WTC11 (cell line): ENCODE results near the gene SELENON. TPM values are rescaled to one million over a fixed set of nuclear protein-coding genes. Genes with fewer than 3 reads are reported as not detected.

Source experiments
- ATAC-seq: fragments of 200-7000 bp; cut with Tn5 transposase; 2 replicates; pipeline ENCODE4 v1.10.0; 2021; ENCODE audit warnings: mild to moderate bottlenecking, moderate library complexity
- CTCF ChIA-PET: fragments of 300-600 bp; sonication (Branson Sonifier 250); formaldehyde crosslinking; loops from one replicate; lab custom pipeline; 2021; ENCODE audit warnings: antibody characterized with exemption; lab: Charles Lee
- POLR2A ChIA-PET: fragments of 350-600 bp; sonication (Branson Sonifier 250); formaldehyde crosslinking; loops from one replicate; lab custom pipeline; 2021; ENCODE audit warnings: antibody characterized with exemption; lab: Charles Lee
- DNase-seq: peaks from one replicate; pipeline ENCODE4 v3.0.0; 2021; ENCODE audit warnings: low spot score
- H3K27ac Mint-ChIP-seq: 2 replicates; pipeline ENCODE4 v1.8.0; 2021; ENCODE audit warnings: mixed read lengths
- H3K27me3 Mint-ChIP-seq: 2 replicates; pipeline ENCODE4 v1.8.0; 2021; ENCODE audit warnings: low read depth, mild to moderate bottlenecking, moderate library complexity, mixed read lengths
- H3K36me3 Mint-ChIP-seq: 2 replicates; pipeline ENCODE4 v1.8.0; 2021; ENCODE audit warnings: mixed read lengths
- H3K4me1 Mint-ChIP-seq: 2 replicates; pipeline ENCODE4 v1.8.0; 2022; ENCODE audit warnings: mixed read lengths
- H3K4me3 Mint-ChIP-seq: 2 replicates; pipeline ENCODE4 v1.8.0; 2021; ENCODE audit warnings: mild to moderate bottlenecking, moderate library complexity, mixed read lengths
- H3K9me3 Mint-ChIP-seq: 2 replicates; pipeline ENCODE4 v1.8.0; 2021; ENCODE audit warnings: mixed read lengths
- CDX4 ChIP-seq: fragments of 250-450 bp; sonication (Bioruptor Pico); IDR thresholded peaks from 2 replicates; pipeline ENCODE4 v1.9.0; 2021; ENCODE audit warnings: moderate library complexity, mild to moderate bottlenecking, inconsistent platforms, borderline replicate concordance
- FOXP1 ChIP-seq: sonication (generic); formaldehyde crosslinking; IDR thresholded peaks from 2 replicates; pipeline ENCODE4 v1.8.0; 2022; ENCODE audit warnings: missing genetic modification reagents, mild to moderate bottlenecking, moderate library complexity, borderline replicate concordance
- GABPB1 ChIP-seq: sonication (generic); formaldehyde crosslinking; IDR thresholded peaks from 2 replicates; pipeline ENCODE4 v1.8.1; 2023; ENCODE audit warnings: mild to moderate bottlenecking, missing genetic modification reagents
- GRHL2 ChIP-seq: fragments of 250-450 bp; sonication (Bioruptor Pico); IDR thresholded peaks from 2 replicates; pipeline ENCODE4 v1.8.0; 2022; ENCODE audit warnings: mild to moderate bottlenecking, moderate library complexity; ENCODE audit not compliant: insufficient replicate concordance, severe bottlenecking
- GTF2I ChIP-seq: fragments of 250-450 bp; sonication (Bioruptor Pico); conservative IDR thresholded peaks from 2 replicates; pipeline ENCODE4 v1.4.0; 2021; ENCODE audit warnings: mild to moderate bottlenecking
- HMGA2 ChIP-seq: fragments of 250-450 bp; sonication (Bioruptor Pico); IDR thresholded peaks from 2 replicates; pipeline ENCODE4 v1.4.0; 2021; ENCODE audit warnings: mild to moderate bottlenecking, moderate library complexity
- HMGXB4 ChIP-seq: sonication (generic); formaldehyde crosslinking; IDR thresholded peaks from 2 replicates; pipeline ENCODE4 v1.8.1; 2023; ENCODE audit warnings: mild to moderate bottlenecking, moderate library complexity, missing genetic modification reagents
- IRF2 ChIP-seq: sonication (generic); formaldehyde crosslinking; IDR thresholded peaks from 2 replicates; pipeline ENCODE4 v1.8.0; 2022; ENCODE audit warnings: low read depth, missing genetic modification reagents, borderline replicate concordance
- MAX ChIP-seq: sonication (generic); formaldehyde crosslinking; IDR thresholded peaks from 2 replicates; pipeline ENCODE4 v1.8.0; 2022; ENCODE audit warnings: mild to moderate bottlenecking, missing genetic modification reagents
- MLX ChIP-seq: sonication (generic); formaldehyde crosslinking; IDR thresholded peaks from 2 replicates; pipeline ENCODE4 v1.8.1; 2023; ENCODE audit warnings: mild to moderate bottlenecking, missing genetic modification reagents, moderate library complexity
- MYBL2 ChIP-seq: sonication (generic); formaldehyde crosslinking; IDR thresholded peaks from 2 replicates; pipeline ENCODE4 v1.8.1; 2023; ENCODE audit warnings: mild to moderate bottlenecking, moderate library complexity, missing genetic modification reagents
- NFYB ChIP-seq: sonication (generic); formaldehyde crosslinking; conservative IDR thresholded peaks from 2 replicates; pipeline ENCODE4 v1.8.0; 2022; ENCODE audit warnings: low read depth, missing genetic modification reagents
- SMAD4 ChIP-seq: sonication (generic); formaldehyde crosslinking; IDR thresholded peaks from 2 replicates; pipeline ENCODE4 v1.8.0; 2022; ENCODE audit warnings: mild to moderate bottlenecking, missing genetic modification reagents
- SP1 ChIP-seq: sonication (generic); formaldehyde crosslinking; conservative IDR thresholded peaks from 2 replicates; pipeline ENCODE4 v1.8.1; 2022; ENCODE audit warnings: missing genetic modification reagents
- TCF7 ChIP-seq: sonication (generic); formaldehyde crosslinking; IDR thresholded peaks from 2 replicates; pipeline ENCODE4 v1.8.0; 2022; ENCODE audit warnings: mild to moderate bottlenecking, low read depth, missing genetic modification reagents, moderate library complexity
- TEAD4 ChIP-seq: sonication (generic); formaldehyde crosslinking; IDR thresholded peaks from 2 replicates; pipeline ENCODE4 v1.8.0; 2022; ENCODE audit warnings: mild to moderate bottlenecking, missing genetic modification reagents
- ZBTB21 ChIP-seq: sonication (generic); formaldehyde crosslinking; IDR thresholded peaks from 2 replicates; pipeline ENCODE4 v1.8.1; 2023; ENCODE audit warnings: mild to moderate bottlenecking, missing genetic modification reagents, borderline replicate concordance
- ZMAT4 ChIP-seq: fragments of 250-450 bp; sonication (Bioruptor Pico); IDR thresholded peaks from 2 replicates; pipeline ENCODE4 v1.9.0; 2021; ENCODE audit warnings: mild to moderate bottlenecking
- ZNF138 ChIP-seq: sonication (generic); formaldehyde crosslinking; conservative IDR thresholded peaks from 2 replicates; pipeline ENCODE4 v1.8.1; 2022; ENCODE audit warnings: mild to moderate bottlenecking, moderate library complexity, missing genetic modification reagents
- ZNF219 ChIP-seq: sonication (generic); formaldehyde crosslinking; IDR thresholded peaks from 2 replicates; pipeline ENCODE4 v1.8.0; 2023; ENCODE audit warnings: missing genetic modification reagents, mild to moderate bottlenecking, borderline replicate concordance
- ZNF232 ChIP-seq: sonication (generic); formaldehyde crosslinking; IDR thresholded peaks from 2 replicates; pipeline ENCODE4 v1.8.0; 2022; ENCODE audit warnings: mild to moderate bottlenecking, missing genetic modification reagents
- ZNF416 ChIP-seq: fragments of 250-450 bp; sonication (Bioruptor Pico); IDR thresholded peaks from 2 replicates; pipeline ENCODE4 v1.9.0; 2021; ENCODE audit warnings: mild to moderate bottlenecking, inconsistent platforms
- ZNF671 ChIP-seq: fragments of 250-450 bp; sonication (Bioruptor Pico); IDR thresholded peaks from 2 replicates; pipeline ENCODE4 v1.8.0; 2021; ENCODE audit warnings: mild to moderate bottlenecking
- total RNA-seq: library from RNA; stranded (reverse); gene quantifications from 3 replicates; pipeline ENCODE4 v1.2.3, GENCODE V29; 2021
- TF ChIP-seq, protein P1 (sequence below): fragments of 250-450 bp; sonication (Bioruptor Pico); IDR thresholded peaks from 2 replicates; pipeline ENCODE4 v1.8.0; 2021; ENCODE audit warnings: mild to moderate bottlenecking
- TF ChIP-seq, protein P2 (sequence below): sonication (generic); formaldehyde crosslinking; IDR thresholded peaks from 2 replicates; pipeline ENCODE4 v1.8.0; 2022; ENCODE audit warnings: missing genetic modification reagents
- TF ChIP-seq, protein P3 (sequence below): sonication (generic); formaldehyde crosslinking; IDR thresholded peaks from 2 replicates; pipeline ENCODE4 v1.8.1; 2023; ENCODE audit warnings: mild to moderate bottlenecking, missing genetic modification reagents, moderate library complexity

The SELENON gene
- total RNA-seq, 1 experiment from 2014 or later: 80.2 TPM

GRCh38 chr1:25858906-25859789 lies 59.2 kb downstream of the SELENON start, which contains the start of gene AUNIP:
Gene AUNIP (minus strand): TSS chr1:25859457. CDS start chr1:25859357, 100 bp downstream.
- no peaks in the 10 kb centered on the region for H3K9me3 Mint-ChIP-seq
- H3K27me3 Mint-ChIP-seq: no peaks in the 10 kb centered on the region
- peaks cover 6% of the 10 kb centered on the region; the same call in 1 of the 2 replicates for H3K36me3 Mint-ChIP-seq
- POLR2A ChIA-PET: interaction anchor here (0.8 kb wide), 1 partner anchor 33 kb away, joined by 4 read pairs; no protein-coding TSS in a partner anchor
- H3K27ac Mint-ChIP-seq: peak within 1 kb of the TSS; percentile 95
- peaks cover 14% of the 10 kb centered on the region for H3K4me1 Mint-ChIP-seq
- H3K4me3 Mint-ChIP-seq: peak within 1 kb of the TSS; percentile 95
- DNase-seq (peak; percentile 76), ATAC-seq (peak; percentile 90)
- CTCF ChIA-PET: no interaction called here
- no peak for TF ChIP-seq ZNF219 (CRISPR knock-in tag)
- TF ChIP-seq, protein P1, sequence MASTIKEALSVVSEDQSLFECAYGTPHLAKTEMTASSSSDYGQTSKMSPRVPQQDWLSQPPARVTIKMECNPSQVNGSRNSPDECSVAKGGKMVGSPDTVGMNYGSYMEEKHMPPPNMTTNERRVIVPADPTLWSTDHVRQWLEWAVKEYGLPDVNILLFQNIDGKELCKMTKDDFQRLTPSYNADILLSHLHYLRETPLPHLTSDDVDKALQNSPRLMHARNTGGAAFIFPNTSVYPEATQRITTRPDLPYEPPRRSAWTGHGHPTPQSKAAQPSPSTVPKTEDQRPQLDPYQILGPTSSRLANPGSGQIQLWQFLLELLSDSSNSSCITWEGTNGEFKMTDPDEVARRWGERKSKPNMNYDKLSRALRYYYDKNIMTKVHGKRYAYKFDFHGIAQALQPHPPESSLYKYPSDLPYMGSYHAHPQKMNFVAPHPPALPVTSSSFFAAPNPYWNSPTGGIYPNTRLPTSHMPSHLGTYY (CRISPR knock-in tag): no peak
- peak; percentile 97 for TF ChIP-seq FOXP1
- TF ChIP-seq, protein P2, sequence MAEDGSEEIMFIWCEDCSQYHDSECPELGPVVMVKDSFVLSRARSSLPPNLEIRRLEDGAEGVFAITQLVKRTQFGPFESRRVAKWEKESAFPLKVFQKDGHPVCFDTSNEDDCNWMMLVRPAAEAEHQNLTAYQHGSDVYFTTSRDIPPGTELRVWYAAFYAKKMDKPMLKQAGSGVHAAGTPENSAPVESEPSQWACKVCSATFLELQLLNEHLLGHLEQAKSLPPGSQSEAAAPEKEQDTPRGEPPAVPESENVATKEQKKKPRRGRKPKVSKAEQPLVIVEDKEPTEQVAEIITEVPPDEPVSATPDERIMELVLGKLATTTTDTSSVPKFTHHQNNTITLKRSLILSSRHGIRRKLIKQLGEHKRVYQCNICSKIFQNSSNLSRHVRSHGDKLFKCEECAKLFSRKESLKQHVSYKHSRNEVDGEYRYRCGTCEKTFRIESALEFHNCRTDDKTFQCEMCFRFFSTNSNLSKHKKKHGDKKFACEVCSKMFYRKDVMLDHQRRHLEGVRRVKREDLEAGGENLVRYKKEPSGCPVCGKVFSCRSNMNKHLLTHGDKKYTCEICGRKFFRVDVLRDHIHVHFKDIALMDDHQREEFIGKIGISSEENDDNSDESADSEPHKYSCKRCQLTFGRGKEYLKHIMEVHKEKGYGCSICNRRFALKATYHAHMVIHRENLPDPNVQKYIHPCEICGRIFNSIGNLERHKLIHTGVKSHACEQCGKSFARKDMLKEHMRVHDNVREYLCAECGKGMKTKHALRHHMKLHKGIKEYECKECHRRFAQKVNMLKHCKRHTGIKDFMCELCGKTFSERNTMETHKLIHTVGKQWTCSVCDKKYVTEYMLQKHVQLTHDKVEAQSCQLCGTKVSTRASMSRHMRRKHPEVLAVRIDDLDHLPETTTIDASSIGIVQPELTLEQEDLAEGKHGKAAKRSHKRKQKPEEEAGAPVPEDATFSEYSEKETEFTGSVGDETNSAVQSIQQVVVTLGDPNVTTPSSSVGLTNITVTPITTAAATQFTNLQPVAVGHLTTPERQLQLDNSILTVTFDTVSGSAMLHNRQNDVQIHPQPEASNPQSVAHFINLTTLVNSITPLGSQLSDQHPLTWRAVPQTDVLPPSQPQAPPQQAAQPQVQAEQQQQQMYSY (CRISPR knock-in tag): 0 out of 2 replicates have a peak, but pooled peaks have one; percentile 17
- no peak for TF ChIP-seq ZNF138 (CRISPR knock-in tag)
- TF ChIP-seq IRF2 (CRISPR knock-in tag): no peak
- 0 out of 2 replicates have a peak, but pooled peaks have one; percentile 38 for TF ChIP-seq SMAD4 (CRISPR knock-in tag)
- no peak; the same call in 1 of the 2 replicates for TF ChIP-seq NFYB (CRISPR knock-in tag)
- peak; percentile 93 for TF ChIP-seq MAX (CRISPR knock-in tag)
- TF ChIP-seq MYBL2: peak; percentile 85; the same call in 1 of the 2 replicates
- no peak for TF ChIP-seq CDX4 (CRISPR knock-in tag)
- TF ChIP-seq HMGA2: no peak
- no peak for TF ChIP-seq MLX (CRISPR knock-in tag)
- TF ChIP-seq, protein P3, sequence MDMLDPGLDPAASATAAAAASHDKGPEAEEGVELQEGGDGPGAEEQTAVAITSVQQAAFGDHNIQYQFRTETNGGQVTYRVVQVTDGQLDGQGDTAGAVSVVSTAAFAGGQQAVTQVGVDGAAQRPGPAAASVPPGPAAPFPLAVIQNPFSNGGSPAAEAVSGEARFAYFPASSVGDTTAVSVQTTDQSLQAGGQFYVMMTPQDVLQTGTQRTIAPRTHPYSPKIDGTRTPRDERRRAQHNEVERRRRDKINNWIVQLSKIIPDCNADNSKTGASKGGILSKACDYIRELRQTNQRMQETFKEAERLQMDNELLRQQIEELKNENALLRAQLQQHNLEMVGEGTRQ (CRISPR knock-in tag): no peak
- no peak for TF ChIP-seq GRHL2 (CRISPR knock-in tag)
- no peak for TF ChIP-seq ZBTB21 (CRISPR knock-in tag)
- peak; percentile 78 for TF ChIP-seq SP1 (CRISPR knock-in tag)
- TF ChIP-seq GABPB1: peak; percentile 63; the same call in 1 of the 2 replicates
- TF ChIP-seq TEAD4 (CRISPR knock-in tag): peak; percentile 80
- no peak for TF ChIP-seq ZNF671 (CRISPR knock-in tag)
- no peak for TF ChIP-seq TCF7 (CRISPR knock-in tag)
- TF ChIP-seq GTF2I (CRISPR knock-in tag): no peak
- 0 out of 2 replicates have a peak, but pooled peaks have one; percentile 69 for TF ChIP-seq ZMAT4 (CRISPR knock-in tag)
- no peak; the same call in 1 of the 2 replicates for TF ChIP-seq ZNF232 (CRISPR knock-in tag)
- TF ChIP-seq ZNF416 (CRISPR knock-in tag): peak; percentile 76; the same call in 1 of the 2 replicates
- TF ChIP-seq HMGXB4 (CRISPR knock-in tag): peak; percentile 67
